Activated T-cell treated with anti-CD3 and anti-CD28 coated beads, Interleukin-2, amount 50 U/mL, for 24 hours (primary cell): ENCODE results near the gene PCDHA1.
"Not testable (repeated sequence)": the region's sequence is repeated elsewhere in the genome, so short reads cannot be mapped to it uniquely, and the experiment has no call there.

Experiments
- DNase-seq: peaks from one replicate; pipeline ENCODE4 v3.0.0-alpha.2; 2020
- H3K27ac Mint-ChIP-seq: 2 replicates; pipeline ENCODE4 v1.8.0; 2020; ENCODE audit warnings: mild to moderate bottlenecking, mixed read lengths
- H3K27me3 Mint-ChIP-seq: 2 replicates; pipeline ENCODE4 v1.8.0; 2020; ENCODE audit warnings: mixed read lengths
- H3K36me3 Mint-ChIP-seq: 2 replicates; pipeline ENCODE4 v1.8.0; 2020; ENCODE audit warnings: low read depth, mixed read lengths
- H3K4me1 Mint-ChIP-seq: 2 replicates; pipeline ENCODE4 v1.8.0; 2020; ENCODE audit warnings: low read depth, mixed read lengths
- H3K4me3 Mint-ChIP-seq: 2 replicates; pipeline ENCODE4 v1.8.0; 2020; ENCODE audit warnings: mild to moderate bottlenecking, moderate library complexity, mixed read lengths
- H3K9me3 Mint-ChIP-seq: 2 replicates; pipeline ENCODE4 v1.8.0; 2020; ENCODE audit warnings: mixed read lengths

PCDHA1 gene

DNA sequence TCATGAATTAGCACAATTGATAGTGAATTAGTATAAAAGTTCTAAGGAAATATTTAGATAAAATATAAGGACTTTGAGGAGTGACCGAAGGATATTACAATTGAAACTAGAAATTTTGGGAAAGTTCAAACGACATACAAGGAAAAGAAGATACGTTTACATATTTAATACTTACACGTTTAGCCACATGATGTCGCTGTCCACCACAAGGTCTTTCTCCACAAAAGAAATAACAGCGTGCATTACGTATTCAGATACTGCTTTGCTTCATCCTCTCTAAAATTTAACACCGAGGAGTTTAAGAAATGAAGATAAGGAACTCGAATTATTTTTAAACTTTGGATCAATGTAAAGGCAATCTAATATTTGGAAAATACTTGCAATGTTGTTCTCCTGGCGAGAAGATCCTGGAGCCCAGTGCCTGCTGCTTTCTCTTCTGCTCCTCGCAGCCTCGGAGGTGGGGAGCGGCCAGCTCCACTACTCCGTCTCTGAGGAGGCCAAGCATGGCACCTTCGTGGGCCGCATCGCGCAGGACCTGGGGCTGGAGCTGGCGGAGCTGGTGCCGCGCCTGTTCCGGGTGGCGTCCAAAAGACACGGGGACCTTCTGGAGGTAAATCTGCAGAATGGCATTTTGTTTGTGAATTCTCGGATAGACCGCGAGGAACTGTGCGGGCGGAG lies 15.0 kb downstream of the PCDHA1 start, which contains the start of gene PCDHA3:
TSS of gene PCDHA3 (plus strand) at position 242 of the 678 bp plus-strand sequence.
- Mint-ChIP-seq H3K36me3 (peaks cover 18% of the 10 kb centered on the region), H3K27ac (peak within 1 kb of the TSS; percentile 22), H3K4me3 (no peak within 1 kb of the TSS), H3K27me3 (peaks cover 53% of the 10 kb centered on the region), H3K9me3 (peaks cover 36% of the 10 kb centered on the region), H3K4me1 (no peaks in the 10 kb centered on the region)
- DNase-seq: no peak

DNA sequence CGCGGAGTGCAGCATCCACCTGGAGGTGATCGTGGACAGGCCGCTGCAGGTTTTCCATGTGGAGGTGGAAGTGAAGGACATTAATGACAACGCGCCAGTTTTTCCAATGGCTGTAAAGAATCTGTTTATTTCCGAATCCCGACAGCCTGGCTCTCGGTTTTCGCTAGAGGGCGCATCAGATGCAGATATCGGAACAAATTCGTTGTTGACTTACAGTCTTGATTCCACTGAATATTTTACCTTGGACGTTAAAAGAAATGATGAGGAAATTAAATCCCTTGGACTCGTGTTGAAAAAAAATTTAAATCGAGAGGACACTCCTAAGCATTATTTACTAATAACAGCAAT lies 15.5 kb downstream of the PCDHA1 start:
- Mint-ChIP-seq H3K9me3 (peaks cover 34% of the 10 kb centered on the region), H3K27ac (peak overlapping the region; percentile 22), H3K36me3 (peaks cover 18% of the 10 kb centered on the region), H3K4me3 (no peak overlapping the region), H3K27me3 (peaks cover 57% of the 10 kb centered on the region), H3K4me1 (no peaks in the 10 kb centered on the region)
- DNase-seq: no peak

DNA sequence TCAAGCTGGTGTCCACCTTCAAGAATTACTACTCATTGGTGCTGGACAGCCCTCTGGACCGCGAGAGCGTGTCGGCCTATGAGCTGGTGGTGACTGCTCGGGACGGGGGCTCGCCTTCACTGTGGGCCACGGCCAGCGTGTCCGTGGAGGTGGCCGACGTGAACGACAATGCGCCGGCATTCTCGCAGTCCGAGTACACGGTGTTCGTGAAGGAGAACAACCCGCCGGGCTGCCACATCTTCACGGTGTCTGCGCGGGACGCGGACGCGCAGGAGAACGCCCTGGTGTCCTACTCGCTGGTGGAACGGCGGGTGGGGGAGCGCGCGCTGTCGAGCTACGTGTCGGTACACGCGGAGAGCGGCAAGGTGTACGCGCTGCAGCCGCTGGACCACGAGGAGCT lies 16.4 kb downstream of the PCDHA1 start:
- not testable (repeated sequence) for H3K4me1 Mint-ChIP-seq, DNase-seq, H3K4me3 Mint-ChIP-seq, H3K27ac Mint-ChIP-seq
- Mint-ChIP-seq H3K9me3 (peaks cover 37% of the 10 kb centered on the region), H3K36me3 (peaks cover 20% of the 10 kb centered on the region), H3K27me3 (peaks cover 65% of the 10 kb centered on the region)

DNA sequence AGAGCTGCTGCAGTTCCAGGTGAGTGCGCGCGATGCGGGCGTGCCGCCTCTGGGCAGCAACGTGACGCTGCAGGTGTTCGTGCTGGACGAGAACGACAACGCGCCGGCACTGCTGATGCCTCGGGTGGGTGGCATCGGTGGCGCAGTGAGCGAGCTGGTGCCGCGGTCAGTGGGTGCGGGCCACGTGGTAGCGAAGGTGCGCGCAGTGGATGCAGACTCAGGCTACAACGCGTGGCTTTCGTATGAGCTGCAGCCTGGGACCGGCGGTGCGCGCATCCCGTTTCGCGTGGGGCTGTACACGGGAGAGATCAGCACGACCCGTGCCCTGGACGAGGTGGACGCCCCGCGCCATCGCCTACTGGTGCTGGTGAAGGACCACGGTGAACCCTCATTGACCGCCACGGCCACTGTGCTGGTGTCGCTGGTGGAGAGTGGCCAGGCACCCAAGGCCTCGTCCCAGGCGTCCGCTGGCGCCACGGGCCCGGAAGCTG lies 16.9 kb downstream of the PCDHA1 start:
- Mint-ChIP-seq H3K4me1 (peaks cover 3% of the 10 kb centered on the region), H3K27me3 (peaks cover 70% of the 10 kb centered on the region), H3K4me3 (no peak overlapping the region), H3K36me3 (peaks cover 20% of the 10 kb centered on the region), H3K9me3 (peaks cover 40% of the 10 kb centered on the region), H3K27ac (no peak overlapping the region)
- DNase-seq: no peak

DNA sequence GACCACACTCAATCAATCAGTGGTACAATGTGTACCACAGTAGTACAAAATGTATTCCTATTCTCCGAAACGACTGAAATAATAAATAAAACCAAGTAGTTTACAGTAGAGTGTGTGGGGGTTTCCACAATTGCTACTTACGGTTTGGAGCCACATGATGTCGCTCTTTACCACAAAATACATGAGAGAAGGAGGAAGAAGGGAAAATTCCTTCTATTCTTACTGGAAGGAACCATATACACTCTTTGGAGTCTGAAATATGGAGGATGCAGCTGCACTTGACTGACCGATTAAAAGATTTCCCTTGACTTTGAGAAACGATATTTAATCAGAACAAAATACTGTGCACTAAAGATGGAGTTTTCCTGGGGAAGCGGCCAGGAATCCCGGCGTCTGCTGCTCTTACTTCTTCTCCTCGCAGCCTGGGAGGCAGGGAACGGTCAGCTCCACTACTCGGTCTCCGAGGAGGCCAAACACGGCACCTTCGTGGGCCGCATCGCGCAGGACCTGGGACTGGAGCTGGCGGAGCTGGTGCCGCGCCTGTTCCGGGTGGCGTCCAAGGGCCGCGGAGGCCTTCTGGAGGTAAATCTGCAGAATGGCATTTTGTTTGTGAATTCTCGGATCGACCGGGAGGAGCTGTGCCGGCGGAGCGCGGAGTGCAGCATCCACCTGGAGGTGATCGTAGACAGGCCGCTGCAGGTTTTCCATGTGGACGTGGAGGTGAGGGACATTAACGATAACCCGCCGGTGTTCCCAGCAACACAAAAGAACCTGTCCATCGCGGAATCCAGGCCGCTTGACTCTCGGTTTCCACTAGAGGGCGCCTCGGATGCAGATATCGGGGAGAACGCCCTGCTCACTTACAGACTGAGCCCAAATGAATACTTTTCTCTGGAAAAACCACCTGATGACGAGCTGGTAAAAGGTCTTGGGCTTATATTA lies 21.2 kb downstream of the PCDHA1 start, which contains the start of gene PCDHA4:
TSS of gene PCDHA4 (plus strand) at position 235 of the 942 bp plus-strand sequence.
- peaks cover 51% of the 10 kb centered on the region for H3K27me3 Mint-ChIP-seq
- H3K9me3 Mint-ChIP-seq: peaks cover 35% of the 10 kb centered on the region
- peaks cover 3% of the 10 kb centered on the region for H3K4me1 Mint-ChIP-seq
- peaks cover 8% of the 10 kb centered on the region for H3K36me3 Mint-ChIP-seq
- no peak within 1 kb of the TSS for H3K4me3 Mint-ChIP-seq
- DNase-seq: no peak
- no peak within 1 kb of the TSS for H3K27ac Mint-ChIP-seq

DNA sequence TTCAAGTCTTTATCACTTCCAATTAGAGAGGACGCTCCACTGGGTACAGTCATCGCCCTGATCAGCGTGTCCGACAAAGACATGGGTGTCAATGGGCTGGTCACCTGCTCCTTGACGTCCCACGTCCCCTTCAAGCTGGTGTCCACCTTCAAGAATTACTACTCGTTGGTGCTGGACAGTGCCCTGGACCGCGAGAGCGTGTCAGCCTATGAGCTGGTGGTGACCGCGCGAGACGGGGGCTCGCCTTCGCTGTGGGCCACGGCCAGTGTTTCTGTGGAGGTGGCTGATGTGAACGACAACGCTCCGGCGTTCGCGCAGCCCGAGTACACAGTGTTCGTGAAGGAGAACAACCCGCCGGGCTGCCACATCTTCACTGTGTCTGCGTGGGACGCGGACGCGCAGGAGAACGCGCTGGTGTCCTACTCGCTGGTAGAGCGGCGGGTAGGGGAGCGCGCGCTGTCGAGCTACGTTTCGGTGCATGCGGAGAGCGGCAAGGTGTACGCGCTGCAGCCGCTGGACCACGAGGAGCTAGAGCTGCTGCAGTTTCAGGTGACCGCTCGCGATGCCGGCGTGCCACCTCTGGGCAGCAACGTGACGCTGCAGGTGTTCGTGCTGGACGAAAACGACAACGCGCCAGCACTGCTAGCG lies 22.4 kb downstream of the PCDHA1 start:
- H3K36me3 Mint-ChIP-seq, H3K4me3 Mint-ChIP-seq, H3K4me1 Mint-ChIP-seq, DNase-seq, H3K27ac Mint-ChIP-seq: not testable (repeated sequence)
- peaks cover 49% of the 10 kb centered on the region for H3K27me3 Mint-ChIP-seq
- H3K9me3 Mint-ChIP-seq: peaks cover 38% of the 10 kb centered on the region

DNA sequence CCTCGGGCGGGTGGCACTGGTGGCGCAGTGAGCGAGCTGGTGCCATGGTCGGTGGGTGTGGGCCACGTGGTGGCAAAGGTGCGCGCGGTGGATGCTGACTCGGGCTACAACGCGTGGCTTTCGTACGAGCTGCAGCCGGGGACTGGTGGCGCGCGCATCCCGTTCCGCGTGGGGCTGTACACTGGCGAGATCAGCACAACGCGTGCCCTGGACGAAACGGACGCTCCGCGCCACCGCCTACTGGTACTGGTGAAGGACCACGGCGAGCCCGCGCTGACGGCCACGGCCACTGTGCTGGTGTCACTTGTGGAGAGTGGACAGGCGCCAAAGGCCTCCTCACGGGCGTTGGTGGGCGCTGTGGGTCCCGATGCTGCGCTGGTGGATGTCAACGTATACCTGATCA lies 22.9 kb downstream of the PCDHA1 start:
- Mint-ChIP-seq H3K36me3 (peaks cover 2% of the 10 kb centered on the region), H3K27me3 (peaks cover 44% of the 10 kb centered on the region), H3K9me3 (peaks cover 33% of the 10 kb centered on the region), H3K27ac (no peak overlapping the region), H3K4me1 (peaks cover 3% of the 10 kb centered on the region), H3K4me3 (no peak overlapping the region)
- DNase-seq: no peak

DNA sequence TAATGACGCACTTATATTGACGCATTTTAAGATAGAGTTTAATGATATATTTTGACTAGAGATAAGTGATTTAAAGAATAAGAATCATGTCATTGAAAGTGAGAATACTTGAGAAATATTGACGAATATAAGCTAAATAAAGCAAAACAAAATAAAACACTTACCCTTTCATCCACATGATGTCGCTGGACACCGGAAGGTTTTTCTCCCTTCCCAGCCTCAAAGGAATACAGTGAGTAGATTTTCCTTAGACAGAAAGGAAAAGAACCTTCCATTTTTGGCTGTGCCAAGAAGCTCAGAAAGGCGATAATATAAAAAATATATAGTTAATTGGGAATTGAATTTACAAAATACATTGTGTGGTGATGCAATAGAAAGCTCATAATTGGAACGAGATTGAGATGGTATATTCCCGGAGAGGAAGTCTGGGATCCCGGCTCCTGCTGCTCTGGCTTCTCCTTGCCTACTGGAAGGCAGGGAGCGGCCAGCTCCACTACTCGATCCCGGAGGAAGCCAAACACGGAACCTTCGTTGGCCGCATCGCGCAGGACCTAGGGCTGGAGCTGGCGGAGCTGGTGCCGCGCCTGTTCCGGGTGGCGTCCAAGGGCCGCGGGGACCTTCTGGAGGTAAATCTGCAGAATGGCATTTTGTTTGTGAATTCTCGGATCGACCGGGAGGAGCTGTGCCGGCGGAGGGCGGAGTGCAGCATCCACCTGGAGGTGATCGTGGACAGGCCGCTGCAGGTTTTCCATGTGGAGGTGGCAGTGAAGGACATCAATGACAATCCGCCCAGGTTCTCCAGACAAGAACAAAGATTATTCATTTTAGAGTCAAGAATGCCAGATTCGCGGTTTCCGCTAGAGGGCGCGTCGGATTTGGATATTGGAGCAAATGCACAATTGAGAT lies 35.7 kb downstream of the PCDHA1 start, which contains the start of gene PCDHA5:
TSS of gene PCDHA5 (plus strand) at position 239 of the 906 bp plus-strand sequence.
- H3K4me3 Mint-ChIP-seq: no peak within 1 kb of the TSS
- peak; percentile 32 for DNase-seq
- peaks cover 17% of the 10 kb centered on the region for H3K9me3 Mint-ChIP-seq
- H3K27me3 Mint-ChIP-seq: peaks cover 28% of the 10 kb centered on the region
- H3K27ac Mint-ChIP-seq: no peak within 1 kb of the TSS
- peaks cover 6% of the 10 kb centered on the region for H3K36me3 Mint-ChIP-seq
- no peaks in the 10 kb centered on the region for H3K4me1 Mint-ChIP-seq

DNA sequence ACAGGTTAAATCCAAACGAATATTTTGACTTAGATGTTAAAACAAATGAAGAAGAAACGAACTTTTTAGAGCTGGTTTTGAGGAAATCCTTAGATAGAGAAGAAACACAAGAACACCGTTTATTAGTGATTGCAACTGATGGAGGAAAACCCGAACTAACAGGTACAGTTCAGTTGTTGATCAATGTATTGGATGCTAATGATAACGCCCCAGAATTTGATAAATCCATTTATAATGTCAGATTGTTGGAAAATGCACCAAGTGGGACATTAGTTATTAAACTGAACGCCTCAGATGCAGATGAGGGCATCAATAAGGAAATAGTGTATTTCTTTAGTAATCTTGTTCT lies 36.3 kb downstream of the PCDHA1 start:
- no peak overlapping the region for H3K4me3 Mint-ChIP-seq
- no peaks in the 10 kb centered on the region for H3K4me1 Mint-ChIP-seq
- peaks cover 34% of the 10 kb centered on the region for H3K27me3 Mint-ChIP-seq
- peaks cover 22% of the 10 kb centered on the region for H3K9me3 Mint-ChIP-seq
- DNase-seq: no peak
- H3K27ac Mint-ChIP-seq: no peak overlapping the region
- H3K36me3 Mint-ChIP-seq: peaks cover 6% of the 10 kb centered on the region

DNA sequence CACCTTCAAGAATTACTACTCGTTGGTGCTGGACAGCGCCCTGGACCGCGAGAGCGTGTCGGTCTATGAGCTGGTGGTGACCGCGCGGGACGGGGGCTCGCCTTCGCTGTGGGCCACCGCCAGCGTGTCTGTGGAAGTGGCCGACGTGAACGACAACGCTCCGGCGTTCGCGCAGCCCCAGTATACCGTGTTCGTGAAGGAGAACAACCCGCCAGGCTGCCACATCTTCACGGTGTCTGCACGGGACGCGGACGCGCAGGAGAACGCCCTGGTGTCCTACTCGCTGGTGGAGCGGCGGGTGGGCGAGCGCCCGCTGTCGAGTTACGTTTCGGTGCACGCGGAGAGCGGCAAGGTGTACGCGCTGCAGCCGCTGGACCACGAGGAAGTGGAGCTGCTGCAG lies 37.0 kb downstream of the PCDHA1 start:
- DNase-seq: not testable (repeated sequence)
- H3K9me3 Mint-ChIP-seq: peaks cover 24% of the 10 kb centered on the region
- H3K27me3 Mint-ChIP-seq: peaks cover 34% of the 10 kb centered on the region

DNA sequence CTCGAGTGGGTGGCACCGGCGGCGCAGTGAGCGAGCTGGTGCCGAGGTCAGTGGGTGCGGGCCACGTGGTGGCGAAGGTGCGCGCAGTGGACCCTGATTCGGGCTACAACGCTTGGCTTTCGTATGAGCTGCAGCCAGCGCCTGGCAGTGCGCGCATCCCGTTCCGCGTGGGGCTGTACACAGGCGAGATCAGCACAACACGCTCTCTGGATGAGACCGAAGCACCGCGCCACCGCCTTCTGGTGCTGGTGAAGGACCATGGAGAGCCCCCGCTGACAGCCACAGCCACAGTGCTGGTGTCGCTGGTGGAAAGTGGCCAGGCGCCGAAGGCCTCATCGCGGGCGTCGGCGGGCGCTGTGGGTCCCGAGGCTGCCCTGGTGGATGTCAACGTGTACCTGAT lies 37.5 kb downstream of the PCDHA1 start:
- no peak overlapping the region for H3K27ac Mint-ChIP-seq

More for the DNA sequence above, 37.0 kb downstream of the PCDHA1 start:
- not testable (repeated sequence) for H3K4me3 Mint-ChIP-seq, H3K4me1 Mint-ChIP-seq, H3K36me3 Mint-ChIP-seq, H3K27ac Mint-ChIP-seq

DNA sequence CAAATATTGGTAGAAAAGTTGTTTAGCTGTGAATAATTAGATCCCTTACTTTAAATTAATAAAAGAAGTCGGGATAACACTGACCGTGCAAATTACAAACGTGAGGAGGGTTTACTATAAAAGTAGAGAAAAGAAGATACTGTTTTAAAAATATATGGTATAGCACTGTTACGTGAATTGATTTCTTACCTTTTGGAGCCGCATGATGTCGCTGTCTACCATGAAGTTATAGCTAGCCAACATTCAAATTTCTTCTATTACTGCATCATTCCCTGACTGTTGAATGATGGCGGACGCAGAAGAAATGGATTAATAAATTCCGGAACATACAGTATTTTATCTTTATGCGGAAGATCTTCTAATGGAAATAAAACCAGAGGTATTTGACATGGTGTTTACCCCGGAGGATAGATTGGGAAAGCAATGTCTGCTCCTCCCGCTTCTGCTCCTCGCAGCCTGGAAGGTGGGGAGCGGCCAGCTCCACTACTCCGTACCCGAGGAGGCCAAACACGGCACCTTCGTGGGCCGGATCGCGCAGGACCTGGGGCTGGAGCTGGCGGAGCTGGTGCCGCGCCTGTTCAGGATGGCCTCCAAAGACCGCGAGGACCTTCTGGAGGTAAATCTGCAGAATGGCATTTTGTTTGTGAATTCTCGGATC lies 41.9 kb downstream of the PCDHA1 start, which contains the start of gene PCDHA6:
TSS of gene PCDHA6 (plus strand) at position 257 of the 658 bp plus-strand sequence. CDS start at position 389, 132 bp downstream.
- Mint-ChIP-seq H3K36me3 (peaks cover 14% of the 10 kb centered on the region), H3K4me1 (no peaks in the 10 kb centered on the region), H3K9me3 (peaks cover 32% of the 10 kb centered on the region), H3K27ac (no peak within 1 kb of the TSS), H3K27me3 (peaks cover 58% of the 10 kb centered on the region), H3K4me3 (no peak within 1 kb of the TSS)
- no peak for DNase-seq

More for the DNA sequence above, 37.5 kb downstream of the PCDHA1 start:
- Mint-ChIP-seq H3K36me3 (peaks cover 12% of the 10 kb centered on the region), H3K4me3 (no peak overlapping the region), H3K9me3 (peaks cover 28% of the 10 kb centered on the region), H3K27me3 (peaks cover 37% of the 10 kb centered on the region), H3K4me1 (no peaks in the 10 kb centered on the region)
- DNase-seq: no peak

DNA sequence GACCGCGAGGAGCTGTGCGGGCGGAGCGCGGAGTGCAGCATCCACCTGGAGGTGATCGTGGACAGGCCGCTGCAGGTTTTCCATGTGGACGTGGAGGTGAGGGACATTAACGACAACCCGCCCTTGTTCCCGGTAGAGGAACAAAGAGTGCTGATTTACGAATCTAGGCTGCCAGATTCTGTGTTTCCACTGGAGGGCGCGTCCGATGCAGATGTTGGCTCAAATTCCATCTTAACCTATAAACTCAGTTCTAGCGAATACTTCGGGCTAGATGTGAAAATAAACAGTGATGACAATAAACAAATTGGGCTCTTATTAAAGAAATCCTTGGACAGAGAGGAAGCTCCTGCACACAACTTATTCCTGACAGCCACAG lies 42.4 kb downstream of the PCDHA1 start:
- Mint-ChIP-seq H3K27ac (no peak overlapping the region), H3K4me1 (no peaks in the 10 kb centered on the region), H3K9me3 (peaks cover 34% of the 10 kb centered on the region), H3K4me3 (no peak overlapping the region), H3K36me3 (peaks cover 14% of the 10 kb centered on the region), H3K27me3 (peaks cover 62% of the 10 kb centered on the region)
- no peak for DNase-seq
